GM21737 (cell line): ENCODE measurements around the gene LRRC73.
"Not testable (repeated sequence)": the region's sequence is repeated elsewhere in the genome, so short reads cannot be mapped to it uniquely, and the experiment has no call there.

ENCODE experiments used
- ATAC-seq: cut with Tn5 transposase; IDR thresholded peaks from one replicate; pipeline ENCODE4 v1.9.1; 2021; ENCODE audit warnings: mild to moderate bottlenecking, moderate library complexity; ENCODE audit not compliant: unreplicated experiment

Gene LRRC73

DNA sequence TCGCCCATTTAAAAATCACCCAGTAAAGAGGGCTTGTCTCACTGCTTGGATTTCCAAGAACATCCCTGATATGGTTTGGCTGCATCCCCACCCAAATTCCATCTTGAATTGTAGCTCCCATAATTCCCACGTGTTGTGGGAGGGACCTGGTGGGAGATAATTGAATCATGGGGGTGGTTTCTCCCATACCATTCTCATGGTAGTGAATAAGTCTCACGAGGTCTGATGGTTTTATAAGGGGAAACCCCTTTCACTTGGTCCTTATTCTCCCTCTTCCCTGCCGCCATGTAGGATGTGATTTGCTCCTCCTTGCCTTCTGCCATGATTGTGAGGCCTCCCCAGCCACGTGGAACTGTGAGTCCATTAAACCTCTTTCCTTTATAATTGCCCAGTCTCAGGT is 42.9 kb downstream of the LRRC73 start:
- ATAC-seq = not testable (repeated sequence)

DNA sequence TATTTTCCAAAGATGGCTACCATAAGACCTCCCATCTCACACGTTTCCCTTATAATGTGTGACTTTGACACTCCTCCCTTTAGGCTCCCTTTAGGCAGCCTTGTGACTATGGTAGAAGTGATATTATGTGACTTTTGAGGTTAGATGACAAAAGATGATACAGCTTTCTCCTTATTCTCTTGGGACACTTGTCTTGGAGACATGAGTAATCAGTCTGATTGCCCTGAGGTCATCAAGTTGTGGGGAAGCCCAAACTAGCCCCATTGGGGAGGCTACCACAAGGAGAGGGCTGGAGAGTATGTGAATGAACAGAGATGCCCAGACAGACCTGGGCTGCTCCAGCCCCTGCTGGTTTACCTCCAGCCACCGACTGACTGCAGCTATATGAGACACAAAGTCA is 44.2 kb downstream of the LRRC73 start:
- ATAC-seq = no peak

DNA sequence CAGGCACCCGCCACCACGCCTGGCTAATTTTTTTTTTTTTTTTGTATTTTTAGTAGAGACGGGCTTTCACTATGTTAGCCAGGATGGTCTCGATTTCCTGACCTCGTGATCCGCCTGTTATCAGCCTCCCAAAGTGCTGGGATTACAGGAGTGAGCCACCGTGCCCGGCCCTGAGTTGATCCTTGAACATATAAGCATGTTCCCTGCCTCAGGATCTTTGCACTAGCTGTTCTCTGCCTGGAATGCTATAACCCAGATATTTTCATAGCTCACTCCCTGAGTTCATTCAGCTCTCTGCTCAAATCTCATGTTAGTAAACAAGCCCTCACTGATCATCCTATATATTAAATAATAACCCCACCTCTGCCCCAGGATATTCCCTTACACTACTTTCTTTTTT is 45.8 kb downstream of the LRRC73 start:
- no peak for ATAC-seq

DNA sequence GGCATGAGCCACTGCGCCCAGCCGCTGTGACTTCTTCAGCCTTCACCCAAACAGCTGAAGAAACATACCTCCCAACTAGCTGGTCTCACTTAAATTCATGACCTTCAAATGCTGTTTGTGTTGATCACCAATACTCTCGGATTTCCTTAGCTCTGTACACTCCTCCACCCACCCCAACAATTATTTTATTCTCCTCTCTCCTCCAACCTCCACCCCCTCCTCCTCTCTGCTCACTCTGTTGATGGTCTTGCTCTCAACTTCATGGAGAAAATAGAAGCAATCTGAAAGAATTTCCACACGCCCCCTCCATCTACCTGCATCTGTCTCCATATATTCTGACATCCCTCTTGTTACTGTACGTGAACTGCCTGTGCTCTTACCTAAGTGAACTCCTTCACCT is 48.2 kb downstream of the LRRC73 start:
- ATAC-seq = no peak

DNA sequence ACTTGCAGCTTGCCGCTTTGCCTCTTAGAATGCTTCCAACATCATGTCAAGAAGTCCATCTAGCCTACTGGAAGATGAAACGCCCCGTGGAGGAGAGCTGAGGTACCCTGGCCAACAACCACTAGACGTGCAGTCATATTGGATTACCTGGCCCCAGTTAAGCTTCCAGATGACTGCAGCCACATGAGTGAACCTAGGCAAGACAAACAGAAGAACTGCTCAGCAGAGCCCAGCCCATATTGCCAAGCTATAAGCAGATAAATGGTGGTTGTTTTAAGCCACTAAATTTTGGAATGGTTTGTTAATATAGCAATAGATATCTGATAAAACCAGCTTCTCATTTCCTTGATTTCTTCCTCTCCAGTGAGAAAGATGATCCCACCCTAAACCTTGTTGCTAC is 50.1 kb downstream of the LRRC73 start:
- no peak for ATAC-seq

DNA sequence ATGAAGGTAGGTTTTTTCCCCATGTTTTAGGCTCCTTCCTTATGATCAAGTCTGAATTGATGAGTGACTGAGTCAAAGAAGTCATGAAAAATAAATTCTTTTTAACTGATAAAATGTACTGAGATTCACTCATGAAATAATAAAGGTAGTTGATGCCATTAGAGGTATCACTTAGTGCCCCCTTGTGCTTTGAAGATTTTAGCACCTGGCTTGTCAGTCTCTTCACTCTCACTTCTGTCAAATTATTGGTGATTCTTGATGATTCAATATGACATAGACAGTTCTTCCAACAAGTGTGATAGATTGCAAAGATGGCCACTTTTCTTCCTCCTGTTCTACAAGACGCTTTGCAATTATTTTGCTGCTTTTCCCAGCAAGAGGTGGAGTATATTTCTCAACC is 50.6 kb downstream of the LRRC73 start:
- no peak for ATAC-seq

DNA sequence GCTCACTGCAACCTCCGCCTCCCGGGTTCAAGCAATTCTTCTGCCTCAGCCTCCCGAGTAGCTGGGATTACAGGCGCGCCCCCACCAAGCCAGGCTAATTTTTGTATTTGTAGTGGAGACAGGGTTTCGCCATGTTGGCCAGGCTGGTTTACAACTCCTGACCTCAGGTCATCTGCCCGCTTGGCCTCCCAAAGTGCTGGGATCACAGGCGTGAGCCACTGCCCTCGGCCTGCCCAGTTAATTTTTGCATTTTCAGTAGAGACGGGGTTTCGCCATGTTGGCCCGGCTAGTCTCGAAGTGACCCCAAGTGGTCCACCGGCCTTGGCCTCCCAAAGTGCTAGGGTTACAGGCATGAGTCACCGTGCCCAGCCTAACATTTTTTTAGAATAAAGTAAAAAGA is 52.0 kb downstream of the LRRC73 start:
- ATAC-seq = not testable (repeated sequence)

DNA sequence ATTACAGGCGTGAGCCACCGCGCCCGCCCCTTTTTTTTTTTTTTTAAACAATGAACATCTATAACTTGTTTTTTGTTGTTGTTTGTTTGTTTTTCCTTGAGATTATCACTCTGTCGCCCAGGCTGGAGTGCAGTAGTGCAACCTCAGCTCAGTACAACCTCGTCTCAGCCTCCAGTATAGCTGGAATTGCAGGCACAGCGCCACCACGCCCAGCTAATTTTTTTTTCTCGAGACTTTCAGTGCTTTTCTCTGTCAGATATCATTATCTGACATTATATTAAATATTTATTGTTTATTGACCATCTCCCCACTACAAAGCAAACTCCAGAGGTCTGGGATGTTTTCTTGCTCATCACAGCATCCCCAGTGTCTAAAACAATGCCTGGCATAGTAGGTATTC is 52.5 kb downstream of the LRRC73 start:
- no peak for ATAC-seq
